ENCODE data around the gene REEP3.

DNA sequence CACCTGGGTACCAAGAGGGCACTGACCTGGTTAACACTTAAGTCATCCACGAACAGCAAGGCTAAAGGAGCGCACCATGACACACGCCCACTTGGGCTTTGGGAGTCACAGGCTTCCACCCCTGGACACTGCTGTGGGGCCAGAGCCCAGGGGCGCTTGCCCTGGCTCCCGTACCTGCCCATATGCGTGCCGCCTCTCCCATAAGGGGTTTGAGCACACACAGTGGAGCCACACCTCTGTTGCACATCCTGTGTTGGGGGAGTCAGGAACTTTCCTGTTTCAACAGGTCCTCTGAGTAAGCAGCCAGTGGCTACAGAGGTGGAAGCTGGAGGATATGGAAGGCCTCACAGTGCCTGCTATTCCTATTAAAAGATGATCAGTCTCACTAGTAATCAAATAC, 152.0 kb downstream of the REEP3 start:
- TF ChIP-seq CTCF (conservative IDR thresholded peaks at IDR 0.05; ENCODE audit: low read depth, low read length) (no peak), MAFK (IDR thresholded peaks at IDR 0.05; ENCODE audit: low read depth, low read length) (no peak), CEBPB (IDR thresholded peaks at IDR 0.05; ENCODE audit: low read depth, low read length) (no peak), POLR2A (IDR thresholded peaks at IDR 0.05; ENCODE audit: low read depth, low read length) (no peak), RFX5 (IDR thresholded peaks at IDR 0.05; ENCODE audit: low read depth, low read length) (no peak), FOS (IDR thresholded peaks at IDR 0.05; ENCODE audit: low read depth, low read length) (no peak), SMC3 (IDR thresholded peaks at IDR 0.05; ENCODE audit: low read depth, low read length) (no peak)

Data from IMR-90 (cell line).